GM19238 (cell line): ENCODE measurements around the gene MRPL24.

ENCODE experiments used
- DNase-seq: peaks from one replicate; pipeline ENCODE4 v3.0.0; 2011; ENCODE audit warnings: low spot score; ENCODE audit not compliant: insufficient read length

Gene MRPL24

GRCh38 chr1:156711011-156711817 is 29.7 kb downstream of the MRPL24 start:
- no peak for DNase-seq

- no peak for DNase-seq
Observed at GRCh38 chr1:156709757-156710489, 31.0 kb downstream of the MRPL24 start.

- DNase-seq = no peak
Observed at GRCh38 chr1:156709031-156709430, 31.9 kb downstream of the MRPL24 start.

- DNase-seq = no peak
Observed at GRCh38 chr1:156708218-156708661, 32.6 kb downstream of the MRPL24 start.

GRCh38 chr1:156707417-156708217 is 33.3 kb downstream of the MRPL24 start:
- no peak for DNase-seq

- no peak for DNase-seq
Observed at GRCh38 chr1:156706657-156707416, 34.1 kb downstream of the MRPL24 start.

- peak; percentile 57 for DNase-seq
Observed at GRCh38 chr1:156705918-156706656, 34.8 kb downstream of the MRPL24 start.

GRCh38 chr1:156705321-156705917 is 35.5 kb downstream of the MRPL24 start, which contains the start of gene CRABP2:
Gene CRABP2 (minus strand): TSS chr1:156705583. CDS start chr1:156705446, 137 bp downstream.
- DNase-seq = no peak

GRCh38 chr1:156704930-156705320 is 36.0 kb downstream of the MRPL24 start:
- DNase-seq = no peak

- DNase-seq = no peak
Observed at GRCh38 chr1:156704166-156704711, 36.6 kb downstream of the MRPL24 start.

GRCh38 chr1:156703741-156704140 is 37.1 kb downstream of the MRPL24 start:
- DNase-seq = no peak

- no peak for DNase-seq
Observed at GRCh38 chr1:156703336-156703735, 37.6 kb downstream of the MRPL24 start.

GRCh38 chr1:156700736-156701531 is 40.0 kb downstream of the MRPL24 start:
- DNase-seq = no peak

- no peak for DNase-seq
Observed at GRCh38 chr1:156698995-156699394, 41.9 kb downstream of the MRPL24 start.

- no peak for DNase-seq
Observed at GRCh38 chr1:156697481-156697880, 43.4 kb downstream of the MRPL24 start.

GRCh38 chr1:156696755-156697154 is 44.1 kb downstream of the MRPL24 start:
- no peak for DNase-seq

- no peak for DNase-seq
Observed at GRCh38 chr1:156694690-156694962, 46.3 kb downstream of the MRPL24 start.

- no peak for DNase-seq
Observed at GRCh38 chr1:156693848-156694689, 46.8 kb downstream of the MRPL24 start.
